ENCODE data around the gene C4orf51.

Gene C4orf51

GRCh38 chr4:145644699-145645098, 35.2 kb upstream of the C4orf51 start:
- no peaks in the 10 kb centered on the region for H3K9me3 Mint-ChIP-seq
- no peaks in the 10 kb centered on the region for H3K27me3 Mint-ChIP-seq (ENCODE audit: low read depth, poor library complexity)
- no peak overlapping the region for H3K27ac Mint-ChIP-seq
- no peak for TF ChIP-seq CTCF (IDR thresholded peaks at IDR 0.05)
- no peak for DNase-seq
- peaks cover 17% of the 10 kb centered on the region for H3K4me1 Mint-ChIP-seq
- peaks cover 5% of the 10 kb centered on the region for H3K36me3 Mint-ChIP-seq (ENCODE audit: low read depth)
- H3K4me3 Mint-ChIP-seq = no peak overlapping the region

GRCh38 chr4:145656156-145656555, 23.8 kb upstream of the C4orf51 start:
- Mint-ChIP-seq H3K4me3 (no peak overlapping the region), H3K27me3 (ENCODE audit: low read depth, poor library complexity) (no peaks in the 10 kb centered on the region), H3K9me3 (peaks cover 9% of the 10 kb centered on the region), H3K36me3 (ENCODE audit: low read depth) (peaks cover 50% of the 10 kb centered on the region), H3K27ac (no peak overlapping the region), H3K4me1 (no peaks in the 10 kb centered on the region)
- no peak for TF ChIP-seq CTCF (IDR thresholded peaks at IDR 0.05)
- DNase-seq = no peak

- no peak for TF ChIP-seq CTCF (IDR thresholded peaks at IDR 0.05)
- Mint-ChIP-seq H3K36me3 (ENCODE audit: low read depth) (peaks cover 36% of the 10 kb centered on the region), H3K4me1 (no peaks in the 10 kb centered on the region), H3K9me3 (peaks cover 9% of the 10 kb centered on the region), H3K27me3 (ENCODE audit: low read depth, poor library complexity) (peaks cover 3% of the 10 kb centered on the region), H3K4me3 (no peak overlapping the region), H3K27ac (no peak overlapping the region)
- DNase-seq = no peak
Measured at GRCh38 chr4:145660064-145660463, 19.9 kb upstream of the C4orf51 start.

GRCh38 chr4:145663194-145663593, 16.8 kb upstream of the C4orf51 start:
- Mint-ChIP-seq H3K36me3 (ENCODE audit: low read depth) (peaks cover 19% of the 10 kb centered on the region), H3K9me3 (peaks cover 4% of the 10 kb centered on the region), H3K27me3 (ENCODE audit: low read depth, poor library complexity) (peaks cover 3% of the 10 kb centered on the region), H3K4me3 (no peak overlapping the region), H3K4me1 (no peaks in the 10 kb centered on the region), H3K27ac (no peak overlapping the region)
- no peak for TF ChIP-seq CTCF (IDR thresholded peaks at IDR 0.05)
- DNase-seq = no peak

GRCh38 chr4:145665773-145666172, 14.2 kb upstream of the C4orf51 start:
- Mint-ChIP-seq H3K27me3 (ENCODE audit: low read depth, poor library complexity) (peaks cover 3% of the 10 kb centered on the region), H3K9me3 (no peaks in the 10 kb centered on the region), H3K36me3 (ENCODE audit: low read depth) (no peaks in the 10 kb centered on the region), H3K4me1 (no peaks in the 10 kb centered on the region), H3K27ac (no peak overlapping the region), H3K4me3 (no peak overlapping the region)
- DNase-seq = no peak
- no peak for TF ChIP-seq CTCF (IDR thresholded peaks at IDR 0.05)

GRCh38 chr4:145670422-145670821, 9.5 kb upstream of the C4orf51 start:
- TF ChIP-seq CTCF (IDR thresholded peaks at IDR 0.05) = no peak
- Mint-ChIP-seq H3K36me3 (ENCODE audit: low read depth) (no peaks in the 10 kb centered on the region), H3K4me1 (no peaks in the 10 kb centered on the region), H3K9me3 (no peaks in the 10 kb centered on the region), H3K27me3 (ENCODE audit: low read depth, poor library complexity) (peaks cover 3% of the 10 kb centered on the region), H3K27ac (no peak overlapping the region), H3K4me3 (no peak overlapping the region)
- no peak for DNase-seq
